ENCODE data around the gene ZFHX3.

ZFHX3 gene

DNA sequence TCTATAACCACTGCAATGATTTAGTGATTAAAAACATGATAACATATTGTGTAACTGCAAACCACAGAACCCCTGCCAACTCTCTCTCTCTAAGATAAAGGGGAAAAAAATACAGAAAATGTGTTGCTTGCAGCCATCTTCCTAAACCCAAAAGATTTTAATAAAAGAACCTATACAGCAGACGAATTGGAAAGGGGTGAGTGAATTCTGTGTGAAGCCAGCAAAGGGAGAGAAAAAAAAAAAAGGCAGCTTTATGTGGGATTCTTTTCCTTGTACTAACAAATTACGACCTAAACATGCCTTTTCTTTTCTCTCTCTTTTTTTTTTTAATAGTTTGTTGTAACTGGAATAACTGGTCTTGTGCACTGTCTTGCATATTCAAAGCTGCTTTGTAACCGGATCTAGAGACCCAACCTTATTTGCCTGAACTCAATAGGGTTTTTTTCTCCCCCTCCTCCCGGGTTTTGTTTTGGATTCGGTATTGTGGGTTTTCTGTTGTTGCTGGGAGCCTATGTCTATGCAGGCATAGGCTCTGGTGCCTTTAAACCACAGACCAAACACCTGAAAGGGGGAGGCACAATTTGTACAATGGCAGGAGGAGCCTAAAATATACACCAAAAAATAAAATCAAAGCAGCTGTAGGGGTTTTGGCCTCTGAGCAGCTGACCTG lies 7.0 kb upstream of the ZFHX3 start:
- DNase-seq = peak; percentile 18

GRCh38 chr16:73054498-73054812 lies 6.5 kb upstream of the ZFHX3 start:
- no peak for DNase-seq

DNA sequence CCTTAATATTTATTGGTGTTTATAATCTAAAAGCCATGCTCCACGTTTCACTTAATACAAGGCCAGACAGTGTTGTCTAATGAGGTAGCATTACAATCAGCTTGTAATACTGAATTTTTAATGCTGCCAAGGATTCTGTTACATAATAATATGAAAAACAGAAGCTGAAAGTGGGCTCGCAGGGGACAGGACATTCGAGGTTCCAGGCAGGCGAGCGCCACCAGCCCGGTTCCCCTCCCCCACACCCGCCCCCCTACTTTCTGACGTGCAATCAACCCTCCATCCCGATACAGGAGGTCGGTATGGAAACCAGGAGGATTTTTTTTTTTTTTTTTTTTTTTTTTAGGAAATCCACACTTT lies 6.2 kb upstream of the ZFHX3 start:
- DNase-seq = no peak

GRCh38 chr16:73053364-73054124 lies 5.6 kb upstream of the ZFHX3 start:
- no peak for DNase-seq

GRCh38 chr16:73053038-73053363 lies 5.1 kb upstream of the ZFHX3 start:
- DNase-seq = no peak

DNA sequence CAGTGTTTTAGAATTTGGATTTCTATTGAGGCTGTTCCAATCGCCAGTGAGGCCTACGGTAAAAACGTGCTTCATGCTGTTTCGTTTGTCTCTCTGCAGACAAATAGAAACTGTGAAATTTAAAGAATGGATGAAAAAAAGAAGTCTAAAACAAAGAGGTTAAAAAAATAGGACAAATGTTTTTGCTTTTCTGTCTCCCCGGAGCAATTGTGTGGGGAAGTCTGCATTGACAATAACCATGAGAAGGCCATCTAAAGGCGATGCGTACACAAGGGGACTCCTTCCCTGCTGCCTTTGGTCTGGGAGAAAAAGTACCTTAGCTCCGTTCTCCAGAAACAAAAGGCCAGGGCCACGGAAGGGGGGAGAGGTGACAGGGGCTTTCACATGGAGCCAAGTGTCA lies 4.6 kb upstream of the ZFHX3 start:
- DNase-seq = no peak

DNA sequence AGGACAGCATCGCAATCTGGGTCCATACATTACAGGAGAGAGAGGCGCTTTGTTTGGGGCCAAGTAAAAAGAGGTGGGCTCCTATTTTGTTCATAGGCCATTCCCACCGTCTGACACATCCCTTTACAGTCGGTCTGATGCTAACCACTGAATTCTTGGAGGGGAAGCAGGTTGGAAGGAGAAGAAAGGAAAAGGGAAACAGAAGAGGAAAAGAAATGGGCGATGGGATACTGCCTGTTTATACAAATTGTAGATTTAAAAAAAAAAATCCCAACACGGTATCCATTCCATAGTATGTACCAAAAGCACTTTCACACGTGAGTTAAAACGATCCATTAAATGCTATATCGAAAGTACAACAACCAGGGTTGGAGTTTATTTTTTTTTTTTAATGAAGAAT lies 4.0 kb upstream of the ZFHX3 start:
- DNase-seq = no peak

DNA sequence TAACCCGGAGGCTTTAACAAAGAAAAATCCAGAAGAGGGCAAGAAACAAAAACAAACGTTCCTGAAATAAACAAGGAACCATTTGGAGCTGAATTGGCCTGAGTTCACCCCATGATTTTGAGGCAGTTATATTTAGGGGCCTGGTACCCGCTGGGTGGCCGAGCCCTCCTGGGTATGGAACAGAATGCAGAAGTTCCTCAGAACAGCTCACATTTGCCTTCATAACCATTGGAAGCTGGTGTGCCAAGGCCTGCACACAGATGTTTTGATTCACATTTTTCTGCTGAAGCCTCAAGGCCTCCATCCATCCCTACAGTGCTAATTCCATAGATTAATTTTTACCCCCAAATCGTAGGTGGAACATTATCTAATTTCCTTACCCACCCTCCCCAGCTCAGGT lies 3.3 kb upstream of the ZFHX3 start:
- no peak for DNase-seq

GRCh38 chr16:73050201-73051099 lies 2.5 kb upstream of the ZFHX3 start:
- no peak for DNase-seq

DNA sequence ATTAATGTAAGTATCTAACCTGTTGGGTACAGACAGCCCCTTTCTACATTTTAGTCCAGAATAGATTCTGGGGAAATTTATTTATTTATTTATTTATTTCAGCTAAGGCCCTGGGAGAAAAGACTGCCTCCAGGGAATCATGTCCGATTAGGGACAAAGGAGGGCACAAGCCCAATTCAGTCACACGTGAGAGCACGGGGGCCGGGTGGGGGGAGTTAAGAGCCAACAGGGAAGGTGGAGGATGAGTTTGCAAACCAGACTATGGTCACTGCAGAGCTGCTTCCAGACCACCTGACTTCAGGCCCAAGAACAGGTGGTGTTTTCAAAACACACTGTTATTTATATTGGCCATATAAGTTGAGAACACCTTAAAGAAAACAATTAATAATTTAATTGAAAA lies 1.6 kb upstream of the ZFHX3 start:
- DNase-seq = no peak

DNA sequence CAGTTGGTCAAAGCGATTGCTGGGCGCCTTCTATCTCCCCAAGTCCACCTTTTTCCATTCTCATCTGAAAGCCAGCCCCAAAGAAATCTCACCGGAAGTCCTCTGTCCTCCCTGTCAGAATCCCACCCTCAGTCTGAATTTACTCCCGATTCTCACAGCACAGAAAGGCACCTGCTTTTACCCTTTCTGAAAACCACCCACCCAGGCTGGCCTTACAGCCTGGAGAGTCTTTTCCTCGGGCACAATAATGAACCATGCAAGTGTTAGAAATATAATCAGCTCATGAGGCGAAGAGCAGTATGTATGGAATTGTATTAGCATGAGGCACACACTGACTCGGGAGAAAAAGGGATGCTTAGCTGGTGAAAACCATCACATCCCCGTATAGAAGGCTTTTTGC lies 1.2 kb upstream of the ZFHX3 start:
- no peak for DNase-seq

DNA sequence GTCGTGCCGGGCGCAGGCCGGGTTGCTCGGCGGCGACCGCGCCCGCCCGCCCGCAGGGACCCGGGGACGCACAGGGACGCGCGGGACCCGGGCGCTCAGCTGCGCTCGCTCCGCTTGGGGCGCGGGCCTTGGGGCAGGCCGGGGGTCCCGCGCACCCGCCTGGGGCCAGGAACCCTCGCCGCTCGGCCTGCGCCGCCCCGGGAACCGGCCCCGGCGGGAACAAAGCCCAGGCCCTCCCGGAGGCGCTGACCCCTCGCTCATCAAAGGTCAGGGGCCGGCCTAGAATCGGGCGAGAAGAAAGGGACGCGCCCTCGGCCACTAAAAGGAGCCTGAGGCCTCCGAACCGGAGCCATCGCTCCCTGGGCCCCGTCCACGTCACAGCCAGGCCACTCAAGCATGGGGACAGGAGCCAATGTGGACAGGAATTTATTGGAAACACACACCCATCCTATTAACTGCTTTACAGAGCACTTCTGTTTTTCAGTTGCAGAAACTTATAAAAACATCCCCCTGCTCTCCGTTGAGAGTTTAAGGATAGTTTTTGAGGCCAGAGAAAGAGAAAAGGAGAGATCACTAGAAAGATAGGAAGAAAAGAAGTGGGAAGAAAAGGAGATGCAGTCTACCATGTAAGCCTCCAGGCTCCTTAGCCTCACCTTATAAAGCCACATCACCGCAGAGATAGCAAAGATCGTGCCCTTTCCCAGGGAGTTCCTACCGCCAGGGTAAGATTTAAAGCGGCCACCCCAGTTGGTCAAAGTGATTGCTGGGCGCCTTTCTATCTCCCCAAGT lies 558 bp upstream of the ZFHX3 start:
- DNase-seq = no peak

DNA sequence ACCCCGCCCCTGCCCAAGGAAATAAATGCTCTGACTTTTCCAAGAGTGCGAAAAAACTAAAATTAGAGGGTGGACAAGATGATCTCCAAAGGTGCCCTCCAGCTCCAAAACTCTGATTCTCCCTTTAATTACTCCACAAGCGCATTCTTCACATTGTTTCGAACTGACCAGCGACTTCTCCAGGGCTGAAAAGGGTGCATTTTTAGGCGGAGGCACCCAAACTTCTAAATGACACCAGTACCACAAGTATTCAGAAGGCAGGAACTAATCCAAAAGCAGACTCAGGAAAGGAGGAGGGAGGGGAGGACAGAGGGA lies 750 bp downstream of the ZFHX3 start:
- no peak for DNase-seq

- DNase-seq = no peak
Observed at GRCh38 chr16:73046849-73047214, 1.1 kb downstream of the ZFHX3 start.

DNA sequence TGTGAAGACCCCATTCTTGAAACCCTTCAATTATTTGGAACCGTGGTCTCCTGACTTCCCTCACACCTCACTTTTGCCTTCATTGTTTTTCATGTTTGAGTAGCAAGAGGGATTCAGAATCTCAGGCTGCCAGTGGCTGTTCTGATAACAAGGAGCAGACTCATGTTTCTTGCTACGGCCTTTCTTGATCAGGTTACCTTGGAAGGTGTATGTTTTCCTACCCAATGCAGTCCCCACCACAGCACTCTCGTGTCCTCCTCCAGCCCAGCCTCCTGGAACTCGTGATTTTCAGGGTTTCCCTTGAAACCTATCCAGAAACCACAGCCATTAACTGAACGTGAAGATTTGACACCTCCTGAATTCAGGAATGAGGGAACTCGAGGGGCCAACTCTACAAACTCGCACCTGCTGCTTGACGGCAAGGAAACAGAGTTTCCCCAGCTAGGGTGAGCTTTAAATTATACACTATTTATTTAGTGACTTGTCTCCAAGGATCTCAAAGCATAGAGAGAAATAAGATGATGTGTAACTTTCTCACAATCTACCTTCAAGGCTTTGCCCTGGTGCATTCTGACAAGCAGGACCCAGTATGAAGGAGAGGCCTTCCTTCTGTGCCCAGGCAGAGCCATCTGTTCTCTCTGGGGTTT lies 1.6 kb downstream of the ZFHX3 start:
- DNase-seq = no peak

- no peak for DNase-seq
Observed at GRCh38 chr16:73043828-73044467, 4.0 kb downstream of the ZFHX3 start.

DNA sequence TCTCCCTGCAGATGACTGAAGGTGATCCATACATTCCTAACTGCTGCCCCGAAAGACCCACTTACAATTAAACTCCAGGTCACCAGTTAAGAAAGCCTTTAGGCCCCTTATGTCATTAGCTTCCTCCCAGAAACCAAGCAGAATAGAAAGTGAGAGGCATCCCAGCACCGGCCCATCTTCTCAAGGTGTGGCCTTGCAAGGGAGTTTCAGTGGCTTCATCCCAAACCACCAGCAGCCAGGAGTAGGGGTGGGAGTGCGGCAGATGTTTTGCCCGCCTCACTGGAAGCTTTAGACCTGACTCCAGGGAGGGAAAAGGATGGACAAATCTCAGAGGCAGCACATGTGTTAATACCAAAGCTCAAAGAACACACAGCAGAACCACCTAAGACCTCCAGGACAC lies 5.1 kb downstream of the ZFHX3 start:
- no peak for DNase-seq

DNA sequence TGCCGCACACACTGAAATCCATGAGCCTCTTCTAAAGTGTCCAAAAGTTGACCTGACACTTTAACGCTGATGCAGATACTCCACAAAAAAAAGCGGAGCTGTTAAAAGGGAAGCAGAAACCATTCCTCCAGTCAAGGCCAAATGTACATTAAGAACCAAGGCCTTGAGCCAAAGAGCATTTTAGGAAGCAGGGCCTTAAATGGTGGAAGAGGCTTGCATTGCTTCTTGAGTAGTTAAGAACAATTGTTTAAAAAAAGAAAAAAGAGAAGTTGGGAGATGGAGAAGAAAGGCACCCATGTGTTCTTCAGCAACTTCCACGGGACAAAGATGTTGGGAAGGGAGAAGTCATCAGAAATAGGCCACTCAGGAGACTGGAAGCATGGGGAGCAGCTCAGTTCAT lies 6.3 kb downstream of the ZFHX3 start:
- DNase-seq = no peak

DNA sequence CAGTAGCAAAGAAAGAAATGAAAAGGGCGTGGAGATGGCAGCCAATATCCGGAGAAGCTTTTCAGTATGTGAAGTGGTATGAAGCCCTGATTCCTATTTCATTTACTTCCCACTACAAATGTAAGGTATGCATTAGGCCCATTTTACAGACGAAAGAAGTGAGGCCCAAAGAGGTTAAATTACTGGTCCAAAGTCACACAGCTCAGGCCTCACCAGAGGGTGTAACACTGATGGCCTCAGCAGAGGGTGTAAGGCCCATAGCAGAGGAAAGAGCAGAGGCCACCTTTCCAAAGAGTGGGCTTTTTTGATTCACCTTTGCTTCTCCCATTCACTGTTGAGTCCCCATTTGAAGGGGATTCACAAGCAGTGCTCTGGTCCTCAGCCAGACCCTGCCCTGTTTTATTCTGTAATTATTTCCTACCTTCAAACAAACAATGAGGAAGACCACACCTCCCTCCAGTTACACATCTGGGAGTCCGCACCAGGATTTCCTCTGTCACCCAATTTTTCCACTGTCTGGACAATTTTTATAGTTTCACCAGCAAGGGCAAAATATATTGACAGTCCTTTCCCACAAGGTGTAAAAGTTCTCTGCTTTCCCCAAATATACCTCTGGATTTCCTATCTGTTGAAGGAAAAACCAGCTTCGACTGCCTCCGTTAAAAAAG lies 7.1 kb downstream of the ZFHX3 start:
- DNase-seq = no peak

DNA sequence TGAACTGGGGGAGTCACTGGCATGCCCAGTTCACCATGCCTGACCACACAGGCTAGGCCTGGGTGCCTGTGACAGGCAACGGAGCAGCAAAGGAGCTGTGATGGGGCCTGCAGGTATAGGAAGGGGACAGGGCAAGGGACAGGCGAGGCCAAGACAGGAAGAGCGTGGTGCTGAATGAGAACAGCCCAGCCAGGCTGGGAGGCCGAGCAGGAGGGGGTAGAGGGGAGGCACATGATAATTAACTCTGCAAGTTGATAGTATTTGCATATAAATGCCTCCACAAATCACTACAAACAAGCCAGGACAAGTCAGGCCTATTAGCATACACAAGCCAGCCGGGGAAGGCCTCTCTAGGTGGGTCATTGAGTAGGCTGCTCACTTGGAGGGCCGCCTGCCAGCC lies 7.8 kb downstream of the ZFHX3 start:
- no peak for DNase-seq

- peak; percentile 3 for DNase-seq
Observed at GRCh38 chr16:73037845-73038570, 9.9 kb downstream of the ZFHX3 start.
